GM12892 (cell line): Measurements from ENCODE around the gene KRT85.

Experiments used
- POLR2A ChIP-seq: IDR thresholded peaks from 2 replicates; pipeline ENCODE4 v1.6.1; 2011; ENCODE audit warnings: low read depth, low read length, control low read depth
- POLR2AphosphoS5 ChIP-seq: IDR thresholded peaks from 2 replicates; pipeline ENCODE4 v1.6.1; 2011; ENCODE audit warnings: low read depth, low read length, control low read depth
- TAF1 ChIP-seq: IDR thresholded peaks from 2 replicates; pipeline ENCODE4 v1.6.1; 2011; ENCODE audit warnings: low read depth, mild to moderate bottlenecking, control low read depth, low read length, borderline replicate concordance

DNA sequence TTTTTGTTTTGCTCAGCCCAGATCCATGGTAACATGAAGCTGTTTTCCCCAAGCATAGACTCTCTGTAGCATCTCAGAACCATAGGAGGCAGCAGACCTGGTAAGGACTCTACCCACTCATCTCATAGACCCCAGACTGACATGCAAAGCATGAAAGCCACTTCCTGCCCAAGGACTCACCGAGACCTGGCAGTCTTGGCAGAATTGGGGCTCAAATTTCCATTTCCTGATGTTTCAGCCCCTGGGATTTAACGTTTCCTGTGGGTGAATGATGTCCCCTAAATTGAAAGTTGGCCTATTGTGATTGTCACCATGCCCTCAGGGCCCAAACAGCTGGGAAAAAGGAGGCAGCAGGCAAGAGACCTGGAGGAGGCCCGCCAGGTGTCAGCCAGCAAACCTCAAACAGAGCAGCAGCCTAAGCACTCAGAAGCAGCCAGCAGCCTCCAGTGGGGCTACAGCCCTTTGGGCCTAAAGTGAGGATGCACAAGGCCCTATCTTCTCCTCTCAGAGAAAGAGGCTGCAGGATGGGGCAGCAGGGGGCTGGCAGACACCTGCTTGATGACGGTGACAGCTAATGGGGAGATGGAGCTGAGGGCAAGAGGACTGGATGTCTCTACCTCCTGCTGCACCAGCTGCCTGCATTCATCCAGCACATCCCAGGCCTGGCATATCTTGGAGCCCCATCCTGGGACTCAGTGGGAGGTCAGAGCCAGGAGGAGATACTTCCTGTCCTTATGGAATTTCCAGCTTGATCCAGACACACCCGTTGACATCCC is 8.5 kb downstream of the KRT85 start:
- TF ChIP-seq POLR2A (no peak), POLR2AphosphoS5 (no peak), TAF1 (no peak)
